GM13976 (cell line): ENCODE data around the gene SLIT2.

ENCODE experiments used
- DNase-seq: peaks from one replicate; pipeline ENCODE4 v3.0.0; 2012; ENCODE audit warnings: low spot score
- in situ Hi-C: fragments of 300-500 bp; cut with MboI; formaldehyde crosslinking; loops from one replicate; pipeline ENCODE4 v1.12.0; 2022; ENCODE audit warnings: low sequenced_read_pairs, mixed read lengths, inconsistent platforms; ENCODE audit not compliant: unreplicated experiment
- TF ChIP-seq, protein P1 (sequence below): IDR thresholded peaks from 2 replicates; pipeline ENCODE4 v1.5.1; 2012; ENCODE audit warnings: borderline replicate concordance, mild to moderate bottlenecking; ENCODE audit not compliant: insufficient read depth; ENCODE audit errors: extremely low read depth, missing control alignments, control extremely low read depth

Gene SLIT2

DNA sequence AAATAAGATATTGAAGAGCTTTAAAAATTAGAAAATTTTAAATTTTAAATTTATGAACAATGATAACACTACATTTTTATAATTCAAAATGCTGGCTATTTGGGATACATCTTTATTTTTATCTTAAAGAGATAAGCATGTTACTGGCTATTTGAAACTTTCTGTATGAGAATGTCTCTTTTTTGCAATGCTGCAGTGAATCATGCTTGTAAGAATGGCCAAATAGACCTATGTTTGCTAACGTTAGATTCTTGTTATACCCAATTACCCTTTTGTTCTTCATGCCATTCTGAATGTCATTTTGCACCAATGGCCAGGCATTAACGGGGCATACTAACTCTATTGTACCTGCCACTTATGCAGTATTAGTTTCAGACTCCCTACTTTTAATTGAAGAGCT, 49.5 kb downstream of the SLIT2 start:
- in situ Hi-C loops: no loop called here
- no peak for DNase-seq
- TF ChIP-seq, protein P1, sequence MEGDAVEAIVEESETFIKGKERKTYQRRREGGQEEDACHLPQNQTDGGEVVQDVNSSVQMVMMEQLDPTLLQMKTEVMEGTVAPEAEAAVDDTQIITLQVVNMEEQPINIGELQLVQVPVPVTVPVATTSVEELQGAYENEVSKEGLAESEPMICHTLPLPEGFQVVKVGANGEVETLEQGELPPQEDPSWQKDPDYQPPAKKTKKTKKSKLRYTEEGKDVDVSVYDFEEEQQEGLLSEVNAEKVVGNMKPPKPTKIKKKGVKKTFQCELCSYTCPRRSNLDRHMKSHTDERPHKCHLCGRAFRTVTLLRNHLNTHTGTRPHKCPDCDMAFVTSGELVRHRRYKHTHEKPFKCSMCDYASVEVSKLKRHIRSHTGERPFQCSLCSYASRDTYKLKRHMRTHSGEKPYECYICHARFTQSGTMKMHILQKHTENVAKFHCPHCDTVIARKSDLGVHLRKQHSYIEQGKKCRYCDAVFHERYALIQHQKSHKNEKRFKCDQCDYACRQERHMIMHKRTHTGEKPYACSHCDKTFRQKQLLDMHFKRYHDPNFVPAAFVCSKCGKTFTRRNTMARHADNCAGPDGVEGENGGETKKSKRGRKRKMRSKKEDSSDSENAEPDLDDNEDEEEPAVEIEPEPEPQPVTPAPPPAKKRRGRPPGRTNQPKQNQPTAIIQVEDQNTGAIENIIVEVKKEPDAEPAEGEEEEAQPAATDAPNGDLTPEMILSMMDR: no peak
